Measurements from ENCODE around the gene KRT25.
"Not testable (repeated sequence)": the region's sequence is repeated elsewhere in the genome, so short reads cannot be mapped to it uniquely, and the experiment has no call there.

The KRT25 gene

DNA sequence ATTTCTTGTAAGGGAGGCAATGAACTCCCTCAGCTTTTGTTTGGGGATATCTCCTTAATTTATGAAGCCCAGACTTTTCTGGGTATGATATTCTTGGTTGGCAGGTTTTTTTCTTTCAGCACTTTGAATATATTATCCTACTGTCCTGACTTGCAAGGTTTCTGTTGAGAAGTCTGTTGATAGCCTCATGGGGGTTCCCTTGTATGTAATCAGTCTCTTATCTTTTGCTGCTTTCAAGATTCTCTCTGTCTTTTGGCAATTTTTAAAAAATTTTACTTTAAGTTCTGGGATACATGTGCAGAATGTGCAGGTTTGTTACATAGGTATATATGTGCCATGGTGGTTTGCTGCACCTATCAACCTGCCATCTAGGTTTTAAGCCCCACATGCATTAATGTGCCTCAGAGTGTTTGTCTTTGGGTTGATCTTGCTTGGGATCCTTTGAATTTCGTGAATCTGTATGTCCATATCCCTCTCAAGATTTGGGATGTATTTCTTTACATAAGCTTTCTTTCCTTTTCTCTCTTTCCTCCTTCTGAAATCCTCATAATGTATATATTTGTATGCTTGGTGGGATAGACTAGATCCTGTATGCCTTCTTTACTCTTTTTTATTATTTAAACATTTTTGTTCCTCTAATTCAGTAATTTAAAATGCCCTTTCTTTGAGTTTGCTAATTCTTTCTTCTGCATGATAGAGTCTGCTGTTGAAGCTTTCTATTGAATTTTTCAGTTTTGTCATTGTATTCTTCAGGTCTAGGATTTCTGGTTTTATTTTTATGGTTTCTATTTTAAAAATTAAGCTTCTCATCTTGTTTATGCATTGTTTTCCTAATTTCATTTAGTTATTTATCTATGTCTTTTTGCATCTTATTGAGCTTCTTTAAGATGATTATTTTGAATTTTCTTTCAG lies 5.2 kb upstream of the KRT25 start:
- H3K36me3 ChIP-seq: no peaks in the 10 kb centered on the region
- H3K9me3 ChIP-seq: peaks cover 9% of the 10 kb centered on the region
- no peak overlapping the region for H3K27ac ChIP-seq
- peaks cover 21% of the 10 kb centered on the region for H3K27me3 ChIP-seq
- TF ChIP-seq, protein P1, sequence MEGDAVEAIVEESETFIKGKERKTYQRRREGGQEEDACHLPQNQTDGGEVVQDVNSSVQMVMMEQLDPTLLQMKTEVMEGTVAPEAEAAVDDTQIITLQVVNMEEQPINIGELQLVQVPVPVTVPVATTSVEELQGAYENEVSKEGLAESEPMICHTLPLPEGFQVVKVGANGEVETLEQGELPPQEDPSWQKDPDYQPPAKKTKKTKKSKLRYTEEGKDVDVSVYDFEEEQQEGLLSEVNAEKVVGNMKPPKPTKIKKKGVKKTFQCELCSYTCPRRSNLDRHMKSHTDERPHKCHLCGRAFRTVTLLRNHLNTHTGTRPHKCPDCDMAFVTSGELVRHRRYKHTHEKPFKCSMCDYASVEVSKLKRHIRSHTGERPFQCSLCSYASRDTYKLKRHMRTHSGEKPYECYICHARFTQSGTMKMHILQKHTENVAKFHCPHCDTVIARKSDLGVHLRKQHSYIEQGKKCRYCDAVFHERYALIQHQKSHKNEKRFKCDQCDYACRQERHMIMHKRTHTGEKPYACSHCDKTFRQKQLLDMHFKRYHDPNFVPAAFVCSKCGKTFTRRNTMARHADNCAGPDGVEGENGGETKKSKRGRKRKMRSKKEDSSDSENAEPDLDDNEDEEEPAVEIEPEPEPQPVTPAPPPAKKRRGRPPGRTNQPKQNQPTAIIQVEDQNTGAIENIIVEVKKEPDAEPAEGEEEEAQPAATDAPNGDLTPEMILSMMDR (IDR thresholded peaks at IDR 0.05): no peak
- no peaks in the 10 kb centered on the region for H3K4me1 ChIP-seq (ENCODE audit: control insufficient read depth in 1 of 2, insufficient read depth in 1 of 2, low read depth in 1 of 2, low read length in 1 of 2)
- no peak overlapping the region for H3K4me3 ChIP-seq (ENCODE audit: low read depth in 1 of 2, low read length in 1 of 2)

DNA sequence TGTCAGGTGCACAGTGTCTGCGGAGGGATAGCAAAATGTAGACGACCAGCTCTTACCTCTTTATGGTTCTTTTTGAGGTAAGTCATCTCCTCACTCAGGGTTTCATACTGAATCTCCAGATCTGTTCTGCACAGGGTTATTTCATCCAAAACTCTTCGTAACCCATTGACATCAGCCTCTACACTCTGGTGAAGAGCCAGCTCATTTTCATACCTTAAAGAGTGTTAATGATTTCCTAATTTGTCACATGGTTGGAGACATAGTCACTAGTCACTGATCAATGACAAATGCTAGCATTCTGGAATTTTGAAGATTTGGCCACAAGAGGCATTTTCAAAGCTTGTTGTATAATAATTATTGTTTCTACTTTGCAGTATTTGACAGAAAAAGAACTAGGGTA lies 1.3 kb downstream of the KRT25 start:
- no peaks in the 10 kb centered on the region for H3K36me3 ChIP-seq
- no peaks in the 10 kb centered on the region for H3K9me3 ChIP-seq
- H3K27me3 ChIP-seq: peaks cover 73% of the 10 kb centered on the region
- TF ChIP-seq, protein P1 (IDR thresholded peaks at IDR 0.05): no peak
- no peak overlapping the region for H3K4me3 ChIP-seq (ENCODE audit: low read depth in 1 of 2, low read length in 1 of 2)
- no peaks in the 10 kb centered on the region for H3K4me1 ChIP-seq (ENCODE audit: control insufficient read depth in 1 of 2, insufficient read depth in 1 of 2, low read depth in 1 of 2, low read length in 1 of 2)
- H3K27ac ChIP-seq: no peak overlapping the region

DNA sequence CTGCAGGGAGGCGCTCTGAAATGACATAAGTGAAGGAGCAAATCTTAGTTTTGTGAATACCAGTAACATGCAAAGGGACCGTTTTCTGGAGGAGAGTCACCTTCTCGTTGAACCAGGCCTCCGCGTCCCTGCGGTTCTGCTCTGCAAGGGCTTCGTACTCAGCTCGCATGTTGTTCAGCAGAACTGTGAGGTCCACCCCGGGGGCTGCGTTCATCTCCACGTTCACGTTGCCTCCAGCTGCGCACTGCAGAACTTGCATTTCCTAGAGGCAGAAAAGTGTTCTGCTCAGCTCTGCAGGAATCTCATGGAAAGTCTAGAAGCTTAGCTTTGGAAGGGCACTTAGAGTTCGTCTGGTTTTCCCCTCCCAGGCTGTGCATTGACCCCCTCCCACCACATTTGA lies 4.1 kb downstream of the KRT25 start:
- Histone ChIP-seq H3K36me3 (no peaks in the 10 kb centered on the region), H3K4me1 (ENCODE audit: control insufficient read depth in 1 of 2, insufficient read depth in 1 of 2, low read depth in 1 of 2, low read length in 1 of 2) (no peaks in the 10 kb centered on the region), H3K27ac (no peak overlapping the region), H3K27me3 (peaks cover 92% of the 10 kb centered on the region), H3K4me3 (ENCODE audit: low read depth in 1 of 2, low read length in 1 of 2) (no peak overlapping the region), H3K9me3 (no peaks in the 10 kb centered on the region)
- TF ChIP-seq, protein P1 (IDR thresholded peaks at IDR 0.05): no peak

DNA sequence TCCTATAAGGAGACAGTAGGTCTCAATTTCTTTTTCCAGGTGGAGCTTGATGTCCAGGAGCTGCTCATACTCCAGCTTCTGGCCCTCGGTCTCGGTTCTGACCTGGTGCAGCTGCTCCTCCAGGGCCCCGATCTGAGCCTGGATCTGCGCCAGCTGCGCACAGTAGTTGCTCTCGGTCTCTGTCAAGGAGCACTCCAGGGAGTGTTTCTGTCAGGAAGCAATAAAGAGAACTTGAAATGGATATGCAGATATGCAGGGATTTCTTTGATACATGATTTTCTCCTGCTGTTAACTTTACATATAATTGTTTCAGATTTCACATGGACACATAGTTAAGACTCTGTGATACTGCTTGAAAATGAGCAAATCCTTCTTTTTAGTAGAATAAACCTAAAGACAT lies 4.7 kb downstream of the KRT25 start:
- H3K9me3 ChIP-seq: no peaks in the 10 kb centered on the region
- H3K27me3 ChIP-seq: peaks cover 92% of the 10 kb centered on the region
- H3K27ac ChIP-seq: no peak overlapping the region
- TF ChIP-seq, protein P1 (IDR thresholded peaks at IDR 0.05): no peak
- H3K4me1 ChIP-seq (ENCODE audit: control insufficient read depth in 1 of 2, insufficient read depth in 1 of 2, low read depth in 1 of 2, low read length in 1 of 2): no peaks in the 10 kb centered on the region
- H3K36me3 ChIP-seq: no peaks in the 10 kb centered on the region
- no peak overlapping the region for H3K4me3 ChIP-seq (ENCODE audit: low read depth in 1 of 2, low read length in 1 of 2)

DNA sequence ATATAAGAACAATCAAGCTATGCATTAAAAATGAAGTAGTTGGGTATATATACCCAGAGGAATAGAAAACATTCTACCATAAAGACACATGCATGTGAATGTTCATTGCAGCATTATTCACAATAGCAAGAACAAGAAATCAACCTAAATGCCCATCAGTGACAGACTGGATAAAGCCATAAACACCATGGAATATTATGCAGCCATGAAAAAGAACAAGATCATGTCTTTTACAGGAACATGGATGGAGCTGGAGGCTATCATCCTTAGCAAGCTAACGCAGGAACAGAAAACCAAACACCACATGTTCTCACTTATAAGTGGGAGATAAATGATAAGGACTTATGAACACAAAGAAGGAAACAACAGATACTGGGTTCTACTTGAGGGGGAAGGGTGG lies 6.5 kb downstream of the KRT25 start:
- H3K27me3 ChIP-seq: peaks cover 89% of the 10 kb centered on the region
- not testable (repeated sequence) for H3K4me3 ChIP-seq (ENCODE audit: low read depth in 1 of 2, low read length in 1 of 2); H3K9me3 ChIP-seq; H3K27ac ChIP-seq; H3K4me1 ChIP-seq (ENCODE audit: control insufficient read depth in 1 of 2, insufficient read depth in 1 of 2, low read depth in 1 of 2, low read length in 1 of 2); H3K36me3 ChIP-seq

DNA sequence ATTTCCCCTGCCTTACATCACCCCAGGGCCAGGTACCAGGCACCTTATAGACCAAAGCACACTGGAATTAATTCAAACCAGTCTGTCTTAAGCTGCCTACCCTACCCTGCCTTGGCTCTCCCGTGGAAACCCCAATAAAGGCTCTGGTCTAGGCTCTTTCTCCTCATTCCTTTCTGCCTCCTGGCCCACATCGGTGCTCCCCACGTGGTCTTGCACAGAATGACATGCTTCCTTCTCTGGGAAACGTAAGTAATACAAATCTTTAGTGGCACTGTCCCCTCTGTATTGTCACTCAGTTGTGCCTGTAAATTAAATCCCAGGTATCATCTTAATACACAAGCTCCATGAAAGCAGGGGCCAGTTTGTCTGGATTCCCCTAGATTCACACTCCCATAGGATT lies 16.6 kb downstream of the KRT25 start:
- Histone ChIP-seq H3K4me3 (ENCODE audit: low read depth in 1 of 2, low read length in 1 of 2) (no peak overlapping the region), H3K4me1 (ENCODE audit: control insufficient read depth in 1 of 2, insufficient read depth in 1 of 2, low read depth in 1 of 2, low read length in 1 of 2) (no peaks in the 10 kb centered on the region)
- TF ChIP-seq, protein P1 (IDR thresholded peaks at IDR 0.05): no peak

More for the DNA sequence above, 16.6 kb downstream of the KRT25 start:
- Histone ChIP-seq H3K27me3 (peaks cover 77% of the 10 kb centered on the region), H3K9me3 (no peaks in the 10 kb centered on the region), H3K27ac (no peak overlapping the region), H3K36me3 (no peaks in the 10 kb centered on the region)
